WTC11 (cell line): Measurements from ENCODE around the gene CCDC134. TPM values are rescaled to one million over a fixed set of nuclear protein-coding genes. Genes with fewer than 3 reads are reported as not detected.

Experiments
- ATAC-seq: fragments of 200-7000 bp; cut with Tn5 transposase; 2 replicates; pipeline ENCODE4 v1.10.0; 2021; ENCODE audit warnings: mild to moderate bottlenecking, moderate library complexity
- CTCF ChIA-PET: fragments of 300-600 bp; sonication (Branson Sonifier 250); formaldehyde crosslinking; loops from one replicate; lab custom pipeline; 2021; ENCODE audit warnings: antibody characterized with exemption; lab: Charles Lee
- POLR2A ChIA-PET: fragments of 350-600 bp; sonication (Branson Sonifier 250); formaldehyde crosslinking; loops from one replicate; lab custom pipeline; 2021; ENCODE audit warnings: antibody characterized with exemption; lab: Charles Lee
- DNase-seq: peaks from one replicate; pipeline ENCODE4 v3.0.0; 2021; ENCODE audit warnings: low spot score
- H3K27ac Mint-ChIP-seq: 2 replicates; pipeline ENCODE4 v1.8.0; 2021; ENCODE audit warnings: mixed read lengths
- H3K27me3 Mint-ChIP-seq: 2 replicates; pipeline ENCODE4 v1.8.0; 2021; ENCODE audit warnings: low read depth, mild to moderate bottlenecking, moderate library complexity, mixed read lengths
- H3K36me3 Mint-ChIP-seq: 2 replicates; pipeline ENCODE4 v1.8.0; 2021; ENCODE audit warnings: mixed read lengths
- H3K4me1 Mint-ChIP-seq: 2 replicates; pipeline ENCODE4 v1.8.0; 2022; ENCODE audit warnings: mixed read lengths
- H3K4me3 Mint-ChIP-seq: 2 replicates; pipeline ENCODE4 v1.8.0; 2021; ENCODE audit warnings: mild to moderate bottlenecking, moderate library complexity, mixed read lengths
- H3K9me3 Mint-ChIP-seq: 2 replicates; pipeline ENCODE4 v1.8.0; 2021; ENCODE audit warnings: mixed read lengths
- ARID4B ChIP-seq: sonication (generic); formaldehyde crosslinking; IDR thresholded peaks from 2 replicates; pipeline ENCODE4 v1.8.0; 2023; ENCODE audit warnings: missing genetic modification reagents, mild to moderate bottlenecking, borderline replicate concordance
- ATF2 ChIP-seq: sonication (generic); formaldehyde crosslinking; IDR thresholded peaks from 2 replicates; pipeline ENCODE4 v1.8.1; 2022; ENCODE audit warnings: low read depth, missing genetic modification reagents, borderline replicate concordance
- ATF3 ChIP-seq: sonication (generic); formaldehyde crosslinking; conservative IDR thresholded peaks from 2 replicates; pipeline ENCODE4 v1.8.1; 2022; ENCODE audit warnings: mild to moderate bottlenecking, missing genetic modification reagents
- CREM ChIP-seq: sonication (generic); formaldehyde crosslinking; IDR thresholded peaks from 2 replicates; pipeline ENCODE4 v1.8.1; 2022; ENCODE audit warnings: mild to moderate bottlenecking, missing genetic modification reagents, moderate library complexity
- EMX1 ChIP-seq: fragments of 250-450 bp; sonication (Bioruptor Pico); IDR thresholded peaks from 2 replicates; pipeline ENCODE4 v1.8.0; 2021; ENCODE audit warnings: mild to moderate bottlenecking
- ETV6 ChIP-seq: sonication (generic); formaldehyde crosslinking; IDR thresholded peaks from 2 replicates; pipeline ENCODE4 v1.8.1; 2022; ENCODE audit warnings: mild to moderate bottlenecking, missing genetic modification reagents
- FOXP4 ChIP-seq: sonication (generic); formaldehyde crosslinking; IDR thresholded peaks from 2 replicates; pipeline ENCODE4 v1.8.0; 2022; ENCODE audit warnings: mild to moderate bottlenecking, missing genetic modification reagents
- JUN ChIP-seq: sonication (generic); formaldehyde crosslinking; IDR thresholded peaks from 2 replicates; pipeline ENCODE4 v1.8.0; 2023; ENCODE audit warnings: mild to moderate bottlenecking, missing genetic modification reagents
- MAX ChIP-seq: sonication (generic); formaldehyde crosslinking; IDR thresholded peaks from 2 replicates; pipeline ENCODE4 v1.8.0; 2022; ENCODE audit warnings: mild to moderate bottlenecking, missing genetic modification reagents
- NR2C2 ChIP-seq: sonication (generic); formaldehyde crosslinking; IDR thresholded peaks from 2 replicates; pipeline ENCODE4 v1.8.0; 2022; ENCODE audit warnings: mild to moderate bottlenecking, missing genetic modification reagents
- OVOL2 ChIP-seq: fragments of 250-450 bp; sonication (Bioruptor Pico); IDR thresholded peaks from 2 replicates; pipeline ENCODE4 v1.9.0; 2021; ENCODE audit warnings: mild to moderate bottlenecking, borderline replicate concordance
- PREB ChIP-seq: sonication (generic); formaldehyde crosslinking; IDR thresholded peaks from 2 replicates; pipeline ENCODE4 v1.8.1; 2022; ENCODE audit warnings: mild to moderate bottlenecking, missing genetic modification reagents, moderate library complexity, borderline replicate concordance
- ZNF121 ChIP-seq: sonication (generic); formaldehyde crosslinking; IDR thresholded peaks from 2 replicates; pipeline ENCODE4 v1.8.0; 2023; ENCODE audit warnings: missing genetic modification reagents
- ZNF416 ChIP-seq: fragments of 250-450 bp; sonication (Bioruptor Pico); IDR thresholded peaks from 2 replicates; pipeline ENCODE4 v1.9.0; 2021; ENCODE audit warnings: mild to moderate bottlenecking, inconsistent platforms
- ZSCAN18 ChIP-seq: fragments of 250-450 bp; sonication (Bioruptor Pico); IDR thresholded peaks from 2 replicates; pipeline ENCODE4 v2.1.2; 2022; ENCODE audit warnings: mild to moderate bottlenecking, moderate library complexity
- total RNA-seq: library from RNA; stranded (reverse); gene quantifications from 3 replicates; pipeline ENCODE4 v1.2.3, GENCODE V29; 2021

Gene CCDC134
- total RNA-seq, 1 experiment from 2014 or later, result 19.0 TPM

- peak; percentile 40 for ATAC-seq
- H3K4me3 Mint-ChIP-seq, result no peak overlapping the region; the same call in 1 of the 2 replicates
- no peaks in the 10 kb centered on the region for H3K27me3 Mint-ChIP-seq
- no peak for DNase-seq
- POLR2A ChIA-PET, result interaction anchor here (0.8 to 2.4 kb wide), 3 partner anchors 13 to 178 kb away, joined by 3 to 8 read pairs (median 5); partner anchors contain the start of genes CCDC134 and SREBF2
- peaks cover 51% of the 10 kb centered on the region for H3K4me1 Mint-ChIP-seq
- H3K27ac Mint-ChIP-seq, result peak overlapping the region; percentile 94
- H3K36me3 Mint-ChIP-seq, result peaks cover 12% of the 10 kb centered on the region
- no peak for TF ChIP-seq ATF3
- TF ChIP-seq PREB, result no peak
- no peak for TF ChIP-seq ZNF121 (CRISPR knock-in tag)
- no peak for TF ChIP-seq NR2C2 (CRISPR knock-in tag)
- TF ChIP-seq MAX (CRISPR knock-in tag), result no peak
- TF ChIP-seq JUN (CRISPR knock-in tag), result no peak
- TF ChIP-seq ETV6 (CRISPR knock-in tag), result no peak
- TF ChIP-seq, all 79 proteins: peak for 0
- no peaks in the 10 kb centered on the region for H3K9me3 Mint-ChIP-seq
- CTCF ChIA-PET, result interaction anchor here (0.8 to 4.6 kb wide), 8 partner anchors 9 to 148 kb away, joined by 3 to 36 read pairs (median 7); partner anchors contain the start of genes CCDC134 and TNFRSF13C
Observed at GRCh38 chr22:41845380-41846267, 45.1 kb downstream of the CCDC134 start.

GRCh38 chr22:41846268-41846987 lies 45.9 kb downstream of the CCDC134 start:
- TF ChIP-seq OVOL2 (CRISPR knock-in tag) (no peak), ETV6 (CRISPR knock-in tag) (no peak), EMX1 (CRISPR knock-in tag) (no peak), FOXP4 (no peak), ZNF416 (no peak)
- peak; percentile 58 for ATAC-seq
- CTCF ChIA-PET, result interaction anchor here (0.8 to 4.6 kb wide), 9 partner anchors 8 to 149 kb away, joined by 3 to 36 read pairs (median 7); partner anchors contain the start of genes CCDC134 and TNFRSF13C
- POLR2A ChIA-PET, result interaction anchor here (0.6 to 2.4 kb wide), 4 partner anchors 14 to 481 kb away, joined by 3 to 8 read pairs (median 4); partner anchors contain the start of genes CCDC134 and SREBF2
- Mint-ChIP-seq H3K4me1 (peaks cover 48% of the 10 kb centered on the region), H3K9me3 (no peaks in the 10 kb centered on the region), H3K36me3 (peaks cover 12% of the 10 kb centered on the region), H3K4me3 (no peak overlapping the region), H3K27me3 (no peaks in the 10 kb centered on the region), H3K27ac (peak overlapping the region; percentile 94)
- no peak for DNase-seq

- Mint-ChIP-seq H3K9me3 (no peaks in the 10 kb centered on the region), H3K4me3 (no peak overlapping the region), H3K27me3 (no peaks in the 10 kb centered on the region), H3K27ac (peak overlapping the region; percentile 94), H3K4me1 (peaks cover 51% of the 10 kb centered on the region), H3K36me3 (peaks cover 8% of the 10 kb centered on the region)
- no peak for ATAC-seq
- no peak for DNase-seq
- ChIA-PET CTCF (interaction anchor here (1.0 to 4.6 kb wide), 4 partner anchors 10 to 150 kb away, joined by 4 to 36 read pairs (median 6); partner anchors contain the start of gene TNFRSF13C), POLR2A (interaction anchor here (2.4 kb wide), 1 partner anchor 15 kb away, joined by 8 read pairs; the partner anchor contains the start of gene SREBF2)
- TF ChIP-seq CREM (no peak), PREB (no peak), ATF2 (CRISPR knock-in tag) (no peak), ARID4B (CRISPR knock-in tag) (no peak), JUN (CRISPR knock-in tag) (no peak), ZSCAN18 (no peak)
Observed at GRCh38 chr22:41847300-41847699, 46.8 kb downstream of the CCDC134 start.
